Mononuclear cell (primary cell): ENCODE results near the gene CFAP46. TPM values are rescaled to one million over a fixed set of nuclear protein-coding genes. Genes with fewer than 3 reads are reported as not detected.
"Not testable (repeated sequence)": the region's sequence is repeated elsewhere in the genome, so short reads cannot be mapped to it uniquely, and the experiment has no call there.

Source experiments
- H3K27me3 ChIP-seq: 2 replicates; pipeline ENCODE4 v1.6.0; 2011; ENCODE audit warnings: low read length, control low read depth; ENCODE audit not compliant: insufficient read depth
- H3K4me1 ChIP-seq: 2 replicates; pipeline ENCODE4 v1.5.1; 2011; ENCODE audit warnings: mild to moderate bottlenecking, low read length, control low read depth; ENCODE audit not compliant: insufficient read depth
- H3K4me3 ChIP-seq: 2 replicates; pipeline ENCODE4 v1.5.1; 2011; ENCODE audit warnings: mild to moderate bottlenecking, low read length, moderate library complexity
- H3K9me3 ChIP-seq: 2 replicates; pipeline ENCODE4 v1.5.1; 2011; ENCODE audit warnings: low read depth, mild to moderate bottlenecking, control low read depth, low read length
- total RNA-seq: library from RNA; depleted of rRNA; stranded (reverse); fragments of >200 nt; gene quantifications from one replicate; pipeline ENCODE4 v1.2.3, GENCODE V29; 2012

Gene CFAP46
- total RNA-seq, 1 donor: under 0.01 TPM

GRCh38 chr10:132807621-132808049 is 134.7 kb downstream of the CFAP46 start:
- H3K4me1 ChIP-seq: no peaks in the 10 kb centered on the region
- no peaks in the 10 kb centered on the region for H3K9me3 ChIP-seq
- no peaks in the 10 kb centered on the region for H3K27me3 ChIP-seq
- no peak overlapping the region for H3K4me3 ChIP-seq

GRCh38 chr10:132806561-132807003 is 135.8 kb downstream of the CFAP46 start:
- Histone ChIP-seq H3K27me3 (no peaks in the 10 kb centered on the region), H3K4me3 (no peak overlapping the region), H3K9me3 (no peaks in the 10 kb centered on the region), H3K4me1 (no peaks in the 10 kb centered on the region)

GRCh38 chr10:132806110-132806509 is 136.3 kb downstream of the CFAP46 start:
- Histone ChIP-seq H3K9me3 (no peaks in the 10 kb centered on the region), H3K27me3 (no peaks in the 10 kb centered on the region), H3K4me1 (no peaks in the 10 kb centered on the region), H3K4me3 (no peak overlapping the region)

- Histone ChIP-seq H3K4me1 (no peaks in the 10 kb centered on the region), H3K4me3 (no peak overlapping the region), H3K9me3 (no peaks in the 10 kb centered on the region), H3K27me3 (no peaks in the 10 kb centered on the region)
These were observed 136.8 kb downstream of the CFAP46 start for GRCh38 chr10:132805599-132805998.

GRCh38 chr10:132804785-132805426 is 137.5 kb downstream of the CFAP46 start:
- no peaks in the 10 kb centered on the region for H3K4me1 ChIP-seq
- no peaks in the 10 kb centered on the region for H3K27me3 ChIP-seq
- no peaks in the 10 kb centered on the region for H3K9me3 ChIP-seq
- no peak overlapping the region for H3K4me3 ChIP-seq

- H3K27me3 ChIP-seq: no peaks in the 10 kb centered on the region
- H3K9me3 ChIP-seq: no peaks in the 10 kb centered on the region
- no peaks in the 10 kb centered on the region for H3K4me1 ChIP-seq
- no peak overlapping the region for H3K4me3 ChIP-seq
These were observed 138.1 kb downstream of the CFAP46 start for GRCh38 chr10:132804287-132804686.

- Histone ChIP-seq H3K27me3 (no peaks in the 10 kb centered on the region), H3K9me3 (no peaks in the 10 kb centered on the region), H3K4me1 (no peaks in the 10 kb centered on the region), H3K4me3 (no peak overlapping the region)
These were observed 138.8 kb downstream of the CFAP46 start for GRCh38 chr10:132803416-132804210.

- Histone ChIP-seq H3K4me3 (no peak overlapping the region), H3K9me3 (no peaks in the 10 kb centered on the region), H3K4me1 (no peaks in the 10 kb centered on the region), H3K27me3 (no peaks in the 10 kb centered on the region)
These were observed 139.6 kb downstream of the CFAP46 start for GRCh38 chr10:132802694-132803320.

- no peaks in the 10 kb centered on the region for H3K27me3 ChIP-seq
- H3K4me3 ChIP-seq: no peak overlapping the region
- H3K9me3 ChIP-seq: no peaks in the 10 kb centered on the region
- no peaks in the 10 kb centered on the region for H3K4me1 ChIP-seq
These were observed 140.3 kb downstream of the CFAP46 start for GRCh38 chr10:132802048-132802447.

- Histone ChIP-seq H3K4me1 (no peaks in the 10 kb centered on the region), H3K27me3 (no peaks in the 10 kb centered on the region), H3K9me3 (no peaks in the 10 kb centered on the region), H3K4me3 (no peak overlapping the region)
These were observed 142.5 kb downstream of the CFAP46 start for GRCh38 chr10:132799865-132800264.

GRCh38 chr10:132798876-132799275 is 143.5 kb downstream of the CFAP46 start:
- no peaks in the 10 kb centered on the region for H3K9me3 ChIP-seq
- H3K27me3 ChIP-seq: no peaks in the 10 kb centered on the region
- H3K4me1 ChIP-seq: no peaks in the 10 kb centered on the region
- no peak overlapping the region for H3K4me3 ChIP-seq

- Histone ChIP-seq H3K4me3 (no peak overlapping the region), H3K9me3 (no peaks in the 10 kb centered on the region), H3K27me3 (no peaks in the 10 kb centered on the region), H3K4me1 (no peaks in the 10 kb centered on the region)
These were observed 144.0 kb downstream of the CFAP46 start for GRCh38 chr10:132798403-132798802.

GRCh38 chr10:132797986-132798385 is 144.4 kb downstream of the CFAP46 start:
- H3K9me3 ChIP-seq, H3K4me3 ChIP-seq, H3K4me1 ChIP-seq, H3K27me3 ChIP-seq: not testable (repeated sequence)

- H3K27me3 ChIP-seq: no peaks in the 10 kb centered on the region
- H3K4me3 ChIP-seq: no peak overlapping the region
- H3K9me3 ChIP-seq: no peaks in the 10 kb centered on the region
- H3K4me1 ChIP-seq: no peaks in the 10 kb centered on the region
These were observed 145.5 kb downstream of the CFAP46 start for GRCh38 chr10:132796846-132797245.
